GM21619 (cell line): ENCODE measurements around the gene E2F3.

Experiments
- ATAC-seq: cut with Tn5 transposase; IDR thresholded peaks from one replicate; pipeline ENCODE4 v1.9.1; 2021; ENCODE audit not compliant: unreplicated experiment

Gene E2F3

DNA sequence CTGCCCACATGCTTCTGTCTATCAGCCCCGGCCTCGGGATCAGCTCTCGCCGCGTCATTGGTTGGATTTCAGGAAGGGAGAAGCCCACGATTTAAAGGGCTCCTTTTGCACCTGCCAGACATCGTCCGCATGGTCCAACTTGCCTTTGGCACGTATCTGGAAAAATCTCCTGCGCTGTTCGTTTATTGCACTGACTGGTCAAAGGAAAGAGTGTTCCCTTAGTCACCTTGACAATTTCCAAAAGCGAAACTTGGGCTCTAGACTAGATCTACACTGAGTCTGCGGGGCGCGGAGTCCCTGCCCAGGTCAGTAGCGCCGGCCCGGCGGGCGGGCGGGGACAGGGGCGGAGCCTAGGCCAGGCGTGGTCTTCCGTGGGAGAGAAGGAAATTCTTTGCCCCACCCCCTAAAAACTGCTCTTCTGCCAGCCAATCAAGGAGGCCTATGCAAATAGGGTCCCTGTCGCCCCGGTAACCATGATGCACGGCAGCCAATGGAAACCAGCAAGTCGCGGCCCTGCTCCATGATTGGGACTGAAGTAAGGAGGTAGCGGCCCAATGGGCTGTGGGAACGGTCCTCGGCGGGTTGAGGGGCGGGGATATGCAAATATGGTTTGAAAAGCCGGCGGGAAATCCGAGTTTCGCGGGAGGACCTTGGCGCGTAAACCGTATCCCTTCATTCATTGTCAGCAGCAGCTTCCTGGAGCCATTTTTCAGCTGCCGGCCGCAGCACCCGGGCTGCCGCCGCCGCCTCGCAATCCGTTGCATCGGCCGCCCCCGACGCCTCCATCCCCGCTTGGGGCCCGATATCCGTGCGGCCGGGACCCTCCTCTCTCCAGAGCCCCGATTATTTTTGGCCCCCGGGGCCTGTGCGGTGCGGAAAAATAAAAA, at the start of gene E2F3:
TSS of gene E2F3 (plus strand) at position 675 of the 887 bp plus-strand sequence. CDS start 354 bp downstream, outside the sequence.
- peak; percentile 85 for ATAC-seq

DNA sequence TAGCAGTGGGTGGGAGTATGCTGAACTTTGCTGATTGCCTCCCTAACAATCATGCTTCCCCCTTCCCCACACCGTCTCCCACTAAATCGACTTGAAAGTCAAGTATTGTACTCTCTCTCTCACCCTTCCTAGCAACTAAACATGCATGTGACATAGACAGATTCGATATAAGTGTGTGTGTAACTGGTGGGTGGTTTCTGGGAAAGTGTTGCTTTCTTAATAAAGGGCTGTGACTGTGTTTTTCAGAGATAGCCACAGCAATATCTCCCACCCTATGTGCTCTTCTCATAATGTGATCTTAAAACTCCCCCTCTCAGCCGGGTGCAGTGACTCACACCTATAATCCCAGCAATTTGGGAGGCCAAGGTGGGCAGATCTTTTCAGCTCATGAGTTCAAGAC, 49.3 kb upstream of the E2F3 start:
- ATAC-seq: no peak

DNA sequence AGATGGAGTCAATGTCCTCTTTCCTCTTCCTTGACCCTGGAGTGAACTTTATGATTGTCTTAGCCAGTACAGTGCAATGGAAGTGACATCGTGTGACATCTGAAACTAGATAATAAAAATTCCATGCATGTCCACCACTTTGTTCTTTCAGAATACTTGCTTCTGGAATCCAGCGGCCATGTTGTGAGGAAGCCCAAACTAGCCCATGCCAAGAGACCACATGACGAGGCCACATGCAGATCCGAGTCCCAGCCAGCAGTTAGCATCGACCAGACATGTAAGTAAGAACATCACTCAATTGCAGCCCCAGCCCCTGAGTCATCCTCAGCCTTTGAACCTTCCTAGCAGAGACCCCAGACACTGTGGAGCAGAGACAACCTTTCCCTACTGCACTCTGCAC, 48.5 kb upstream of the E2F3 start:
- ATAC-seq: no peak

DNA sequence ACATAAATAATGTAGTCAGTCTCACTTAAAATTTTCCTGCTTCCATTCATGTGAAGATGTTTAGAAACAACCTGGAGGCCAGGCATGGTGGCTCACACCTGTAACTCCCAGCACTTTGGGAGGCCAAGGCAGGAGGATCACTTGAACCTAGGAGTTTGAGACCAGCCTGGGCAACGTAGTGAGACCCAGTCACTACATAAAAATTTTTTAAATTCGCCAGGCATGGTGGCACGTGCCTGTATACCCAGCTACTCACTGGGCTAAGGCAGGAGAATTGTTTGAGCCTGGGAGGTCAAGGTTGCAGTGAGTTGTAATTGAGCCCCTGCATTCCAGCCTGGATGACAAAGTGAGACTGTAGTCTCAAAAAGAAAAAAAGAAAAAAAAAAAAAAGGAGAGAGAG, 47.3 kb upstream of the E2F3 start:
- no peak for ATAC-seq

DNA sequence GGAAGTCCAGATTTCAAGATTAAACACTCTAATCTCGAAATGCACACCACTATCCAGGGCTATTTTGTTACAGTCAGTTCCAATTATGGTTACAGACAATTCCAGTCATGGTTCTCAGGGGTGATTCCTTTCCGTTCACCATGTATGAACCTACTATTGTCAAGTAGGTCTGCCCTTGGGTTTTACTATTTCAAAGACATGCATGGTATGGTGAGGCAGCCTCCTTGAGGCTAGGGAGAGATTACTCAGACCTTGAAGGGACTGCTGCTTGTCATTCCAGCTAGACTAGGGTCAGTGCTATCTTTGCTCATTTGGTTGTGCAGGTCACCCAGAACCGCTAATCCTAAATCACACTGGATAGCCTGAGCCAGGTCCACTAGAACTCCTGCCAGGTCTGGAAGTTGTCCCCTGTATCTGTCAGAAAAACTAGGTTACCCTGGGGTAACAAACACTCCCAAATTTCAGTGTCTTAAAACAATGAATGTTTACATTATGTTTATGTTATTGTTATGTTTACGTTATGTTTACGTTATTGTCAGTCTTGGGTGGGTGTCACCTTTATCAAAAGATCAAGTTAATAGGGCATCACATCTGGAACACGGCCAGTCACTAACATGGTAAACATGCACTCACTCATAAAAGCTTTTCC, 41.1 kb upstream of the E2F3 start:
- no peak for ATAC-seq

DNA sequence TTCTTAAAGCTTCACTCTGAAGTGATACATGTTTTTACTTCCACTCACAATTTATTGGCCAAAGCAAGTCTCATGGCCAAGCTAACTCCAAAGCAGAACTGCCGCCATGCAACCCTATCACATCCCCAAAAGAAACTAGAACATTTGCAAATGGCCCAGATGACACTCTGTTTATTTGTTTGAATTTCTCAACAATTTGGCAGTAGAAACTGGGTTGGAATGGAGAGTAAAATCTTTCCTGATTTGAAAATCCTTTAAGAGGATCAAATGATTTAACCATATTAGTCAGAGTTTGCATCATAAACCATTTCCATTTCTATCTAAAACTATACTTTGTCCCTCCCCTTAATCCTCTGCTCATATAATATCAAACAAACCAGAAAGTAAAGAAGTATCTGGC, 39.1 kb upstream of the E2F3 start:
- no peak for ATAC-seq

DNA sequence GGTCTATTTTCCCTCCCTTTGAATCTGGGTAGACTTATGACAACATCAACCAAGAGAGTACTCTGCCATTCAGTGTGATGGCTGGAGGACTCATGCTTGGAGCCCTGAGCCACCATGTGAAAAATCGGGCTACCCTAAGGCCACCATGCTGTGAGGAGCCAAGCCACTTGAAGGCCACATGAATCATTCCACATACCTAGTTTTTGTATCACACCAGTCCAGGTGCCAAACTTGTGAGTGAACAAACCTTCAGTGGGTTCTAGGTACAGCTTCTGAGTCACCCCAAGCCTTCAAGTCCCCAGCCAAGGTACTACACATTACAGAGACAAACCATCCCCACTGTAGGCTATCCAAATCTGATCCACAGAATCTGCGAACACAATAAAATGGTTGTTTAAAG, 37.4 kb upstream of the E2F3 start:
- no peak for ATAC-seq

DNA sequence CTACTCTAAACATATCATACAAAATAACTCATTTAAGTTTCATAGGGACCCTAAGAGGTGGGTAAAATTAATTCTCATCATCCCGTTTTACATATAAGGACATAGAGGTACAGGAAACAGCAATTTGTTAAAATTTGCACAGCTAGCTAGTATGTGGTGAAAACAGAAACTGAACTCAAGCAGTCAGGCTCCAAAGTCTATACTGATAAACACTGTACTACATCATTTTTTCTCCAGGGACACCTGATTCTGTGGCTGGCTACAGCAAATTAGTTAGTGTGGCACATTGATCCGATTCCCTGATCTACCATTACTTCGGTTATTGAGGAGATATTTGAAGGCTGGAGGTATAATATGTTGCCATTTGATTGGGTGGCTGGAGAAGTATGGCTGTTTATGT, 36.2 kb upstream of the E2F3 start:
- ATAC-seq: peak; percentile 82

DNA sequence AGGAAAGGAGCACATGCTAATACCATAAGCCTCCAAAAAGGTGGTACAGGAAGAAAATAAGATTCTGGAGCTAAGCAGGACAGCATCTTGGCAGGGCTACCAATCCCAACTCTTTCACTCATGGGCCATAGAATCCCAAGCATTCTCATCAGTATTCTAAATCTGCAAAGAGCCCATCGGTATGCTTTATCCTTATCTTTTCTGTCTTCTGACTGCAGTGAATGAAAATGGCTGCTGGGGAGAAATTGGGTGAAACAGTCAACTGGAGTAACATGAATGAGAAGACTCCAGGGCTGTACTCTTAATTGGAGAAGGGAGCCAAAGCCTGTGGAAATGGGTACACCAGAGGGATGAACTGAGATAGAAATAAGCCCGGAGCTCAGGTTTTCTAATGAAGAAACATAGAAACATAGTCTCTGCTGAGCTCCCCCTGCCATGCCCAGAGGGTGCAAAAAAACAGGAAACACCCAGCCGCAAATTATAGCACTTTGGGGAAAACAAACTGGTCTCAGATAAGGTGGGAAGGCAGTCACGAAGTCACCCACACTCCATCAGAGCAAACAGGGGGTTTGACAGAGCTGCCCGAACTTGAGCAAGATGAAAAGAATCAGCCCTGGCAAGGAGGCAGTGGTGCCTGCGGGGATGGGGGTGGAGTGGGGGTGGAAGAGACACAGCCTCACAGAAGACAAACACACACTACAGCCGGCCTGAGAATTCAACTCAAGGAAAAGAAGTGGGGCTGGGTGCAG, 35.4 kb upstream of the E2F3 start:
- ATAC-seq: no peak

DNA sequence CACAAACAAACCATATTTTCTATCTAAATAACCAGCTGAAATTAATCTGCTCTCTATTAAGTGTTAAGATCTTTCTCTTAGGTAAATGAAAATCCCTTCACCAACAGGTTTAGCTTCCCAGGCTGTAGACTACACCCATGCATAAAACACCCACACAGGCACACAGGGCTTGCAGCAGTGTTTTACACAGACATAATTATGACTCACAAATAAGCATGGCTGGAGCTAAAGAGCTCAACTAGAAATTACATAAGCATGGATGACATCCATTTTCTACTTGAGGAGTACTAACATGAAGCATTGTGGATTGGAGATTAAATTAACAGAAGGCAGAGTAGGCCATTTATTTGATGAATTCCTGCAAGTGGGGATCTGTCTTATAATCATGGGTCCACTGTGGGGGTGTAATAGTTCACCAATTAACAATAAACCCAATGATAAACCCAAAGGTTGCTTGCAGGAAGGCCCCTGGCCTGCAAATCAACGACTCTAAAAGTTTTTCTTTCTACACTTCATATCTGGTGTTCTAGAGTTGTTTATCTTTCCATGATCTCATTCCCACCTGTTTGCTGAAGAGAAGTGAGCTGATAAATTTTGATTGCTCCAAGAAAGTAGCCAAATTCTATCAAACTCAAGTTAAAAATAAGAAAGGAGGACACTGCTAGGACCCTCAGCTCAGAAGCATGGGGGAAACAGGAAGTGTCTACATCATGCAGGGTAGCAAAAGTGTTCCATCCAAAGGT, 33.8 kb upstream of the E2F3 start:
- no peak for ATAC-seq

DNA sequence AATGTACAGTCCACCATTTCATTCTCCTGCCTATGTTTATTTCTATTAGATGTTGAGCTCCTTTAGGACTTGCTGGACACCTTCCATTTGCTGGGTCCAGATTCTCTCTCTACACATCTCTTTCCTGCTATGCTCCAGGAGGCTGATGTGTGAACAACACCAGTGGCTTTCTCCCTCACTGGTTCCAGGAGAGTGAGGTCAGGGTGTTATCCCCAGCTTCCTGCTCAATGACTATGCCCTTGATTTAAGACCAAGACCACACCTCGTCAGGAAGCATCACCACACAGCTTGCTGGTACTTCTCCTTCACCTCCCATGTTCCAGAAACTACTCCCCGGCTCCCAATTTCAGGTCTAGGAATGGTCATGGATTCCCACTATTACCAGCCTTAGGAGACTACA, 31.3 kb upstream of the E2F3 start:
- ATAC-seq: no peak

DNA sequence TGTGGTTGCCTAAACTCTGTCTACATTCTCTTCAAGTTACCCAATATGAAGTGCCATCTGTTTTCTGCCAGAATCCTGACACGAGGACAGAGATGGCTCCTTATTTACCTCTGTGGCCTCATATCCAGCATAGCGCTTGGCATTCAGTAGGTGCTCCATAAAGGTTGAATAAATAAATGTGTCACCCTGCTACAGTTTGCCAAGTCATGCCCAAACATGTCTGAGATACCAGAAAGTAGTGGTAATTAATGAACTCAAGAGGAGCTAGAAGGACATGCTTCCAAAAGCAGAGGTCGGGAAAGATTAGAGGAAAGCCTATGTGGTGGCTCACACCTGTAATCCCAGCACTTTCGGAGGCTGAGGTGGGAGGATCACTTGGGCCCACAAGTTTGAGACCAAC, 30.9 kb upstream of the E2F3 start:
- ATAC-seq: no peak

DNA sequence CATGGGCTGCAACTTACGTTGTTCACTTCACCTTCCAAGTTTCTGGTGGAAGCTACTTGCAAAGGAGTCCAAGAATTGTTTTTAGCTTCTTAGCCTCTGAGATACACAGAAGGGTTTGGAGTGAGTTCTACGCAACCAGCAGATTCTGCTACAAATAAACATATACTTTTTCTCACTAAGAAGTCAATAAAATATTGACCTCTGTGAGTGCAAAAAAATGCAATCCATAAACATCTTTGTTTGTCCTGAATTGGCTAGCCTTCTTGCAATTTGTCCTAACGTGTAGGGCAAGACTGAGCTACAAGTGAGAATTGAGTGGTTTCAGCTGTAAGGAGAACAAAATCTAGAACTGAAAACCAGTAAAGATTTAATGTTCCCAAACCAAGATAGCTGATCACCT, 26.2 kb upstream of the E2F3 start:
- no peak for ATAC-seq

DNA sequence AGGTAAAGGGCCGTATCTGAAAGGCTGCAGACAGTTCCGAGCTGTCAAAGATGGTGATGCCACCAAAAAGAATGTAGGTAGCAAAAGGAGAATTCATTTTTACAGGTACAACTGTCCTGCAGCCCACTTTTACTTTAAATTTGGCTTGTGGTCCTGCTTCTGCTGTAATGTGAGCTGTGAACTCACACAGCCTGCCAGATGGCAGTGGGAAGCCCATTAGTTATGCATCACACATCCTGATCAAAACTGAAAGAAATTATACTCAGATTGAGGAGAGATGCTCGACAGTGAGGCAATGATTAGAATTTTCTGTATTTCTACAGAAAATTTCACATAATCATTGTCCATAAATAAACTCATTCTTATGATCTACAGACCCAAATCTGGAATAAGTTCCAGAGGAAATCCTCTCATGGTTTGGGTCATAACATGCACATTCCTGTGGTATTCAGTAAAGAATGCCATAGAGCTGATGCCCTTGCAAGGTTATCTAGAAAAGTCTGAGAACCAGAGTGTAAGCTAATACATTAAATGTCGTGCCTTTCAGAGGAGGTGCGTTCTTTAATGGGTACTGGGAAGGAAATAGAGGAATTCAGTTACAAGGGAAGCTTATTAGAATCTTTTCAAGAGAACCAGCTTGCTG, 23.9 kb upstream of the E2F3 start:
- ATAC-seq: peak; percentile 48

DNA sequence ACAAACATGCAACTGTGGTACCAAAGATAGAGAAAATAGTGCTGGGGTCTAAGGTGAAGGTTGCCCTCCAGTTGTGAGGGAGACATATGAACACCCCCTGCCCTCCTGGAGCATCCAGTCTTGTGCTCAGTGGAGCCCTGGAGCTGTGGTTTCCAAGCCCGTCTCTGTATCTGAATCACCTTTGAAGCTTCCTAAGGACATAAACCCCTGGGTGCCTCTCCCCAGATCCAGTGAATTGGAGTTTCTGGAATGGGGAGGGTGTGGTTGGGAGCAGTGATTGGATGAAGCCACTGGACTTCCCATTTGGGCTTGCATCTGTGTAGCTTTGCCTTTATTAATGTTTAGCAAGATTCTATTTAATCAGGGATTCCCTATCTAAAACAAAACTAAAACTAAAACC, 22.4 kb upstream of the E2F3 start:
- ATAC-seq: no peak

DNA sequence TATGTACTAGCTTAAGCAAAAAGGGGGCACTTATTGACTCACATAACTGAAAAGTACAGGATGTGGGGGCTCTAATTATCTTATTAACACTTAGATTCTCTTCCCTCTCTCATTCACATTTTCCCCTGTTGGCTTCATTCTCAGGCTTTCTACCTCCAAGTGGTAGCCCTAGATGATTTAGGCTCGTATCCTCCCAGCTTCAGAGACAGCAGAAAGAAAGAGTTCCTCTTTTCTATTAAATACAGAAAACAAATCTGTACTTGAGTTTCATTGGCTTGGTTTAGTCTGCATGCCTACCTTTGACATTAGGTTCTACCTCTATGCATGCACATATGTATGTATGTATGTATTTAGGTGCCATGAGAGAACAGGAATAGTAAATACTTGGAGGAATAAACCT, 15.5 kb upstream of the E2F3 start:
- ATAC-seq: no peak

DNA sequence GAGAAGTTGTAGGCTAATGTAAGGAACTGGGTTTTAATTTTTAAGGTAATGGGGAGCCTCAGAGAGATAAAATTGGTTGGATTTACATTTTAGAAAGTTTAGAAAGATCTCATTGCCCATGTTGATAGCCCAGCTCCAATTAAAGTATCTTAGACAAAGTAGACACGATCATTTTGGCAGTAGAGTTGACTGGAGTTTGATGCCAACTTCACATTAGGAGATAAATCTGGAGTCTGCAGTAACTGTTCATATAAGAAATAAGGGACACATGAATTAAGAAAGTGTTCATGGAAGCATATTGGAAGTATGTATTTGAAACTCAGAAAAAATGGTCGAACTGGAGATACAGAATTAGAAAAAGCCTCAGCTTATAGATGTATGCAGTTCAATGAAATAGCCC, 12.6 kb upstream of the E2F3 start:
- no peak for ATAC-seq

DNA sequence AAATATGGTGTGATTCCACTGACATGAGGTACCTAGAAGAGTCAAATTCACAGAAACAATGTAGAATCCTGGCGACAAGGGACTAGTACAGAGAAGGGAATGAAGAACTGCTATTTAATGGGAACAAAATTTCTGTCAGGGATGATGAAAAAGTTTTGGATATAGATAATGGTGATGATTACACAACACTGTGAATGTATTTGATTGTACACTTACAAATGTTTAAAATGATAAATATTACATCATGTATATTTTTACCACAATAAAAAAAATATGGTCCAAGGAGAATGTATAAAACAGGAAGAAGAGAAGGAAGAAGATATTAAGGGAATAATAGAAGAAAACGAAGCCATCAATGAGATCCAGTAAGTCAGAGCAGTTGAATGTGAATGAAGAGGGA, 8.4 kb upstream of the E2F3 start:
- ATAC-seq: no peak

DNA sequence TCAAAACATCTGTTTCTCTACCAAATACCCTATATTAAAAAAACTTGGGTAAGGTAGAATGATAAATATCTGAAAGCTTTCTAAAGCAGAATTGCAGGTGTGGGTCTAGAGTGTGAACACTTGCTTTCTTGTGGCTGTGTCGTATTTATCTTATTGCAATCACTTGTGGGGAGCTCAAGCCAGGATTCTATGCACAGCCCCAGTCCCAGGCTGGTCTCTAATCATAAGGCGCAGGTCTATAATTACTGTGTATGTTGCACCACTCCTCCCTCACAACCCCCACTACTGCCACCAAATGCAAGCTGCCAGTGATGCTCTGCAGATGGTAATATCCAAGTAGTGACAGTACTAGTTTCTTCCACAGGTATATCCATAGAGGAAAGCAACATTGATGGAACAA, 2.2 kb upstream of the E2F3 start:
- ATAC-seq: no peak

DNA sequence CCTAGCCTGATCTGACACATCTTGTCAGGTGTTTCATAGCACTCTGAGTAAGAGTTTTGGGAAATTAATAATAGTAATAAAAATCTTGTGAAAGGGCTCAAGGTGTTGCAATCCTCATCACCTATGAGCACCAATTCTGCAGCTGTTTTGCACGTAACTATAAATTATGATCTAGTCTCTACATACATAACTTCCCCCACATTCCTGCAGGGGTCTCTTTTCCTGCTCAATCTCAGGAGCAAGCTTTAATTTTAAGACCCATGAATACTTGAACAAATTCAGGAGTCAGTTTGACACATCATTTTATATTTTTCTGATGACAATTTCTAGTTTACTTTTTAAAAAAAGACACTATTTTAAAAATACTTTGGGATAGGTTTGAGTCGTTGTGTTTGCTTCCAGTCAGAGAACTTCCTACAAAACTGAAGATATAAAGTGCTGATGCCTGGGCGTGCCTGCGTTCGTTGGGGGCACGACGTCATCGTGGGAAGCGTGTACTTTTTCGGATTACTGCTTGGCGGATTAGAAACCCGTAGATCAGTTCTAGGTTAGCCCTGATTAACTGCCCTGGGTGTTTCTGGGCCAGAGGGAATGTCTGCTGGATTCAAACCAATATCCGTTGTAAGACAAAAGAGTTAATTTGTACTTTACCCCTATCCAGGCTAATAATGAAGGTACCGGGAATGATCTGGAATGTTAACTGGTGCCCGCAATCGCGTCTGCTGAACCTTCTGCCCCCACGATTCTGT, 1.0 kb upstream of the E2F3 start:
- ATAC-seq: no peak
